Measurements from ENCODE around the gene MYNN.

MYNN gene

GRCh38 chr3:169777822-169778221, 4.6 kb downstream of the MYNN start:
- DNase-seq (ENCODE audit: low spot score), result no peak

- no peak for DNase-seq (ENCODE audit: low spot score)
Observed at GRCh38 chr3:169780742-169781141, 7.5 kb downstream of the MYNN start.

GRCh38 chr3:169781209-169781855, 8.1 kb downstream of the MYNN start:
- DNase-seq (ENCODE audit: low spot score), result no peak

GRCh38 chr3:169787120-169787519, 13.9 kb downstream of the MYNN start:
- no peak for DNase-seq (ENCODE audit: low spot score)

- no peak for DNase-seq (ENCODE audit: low spot score)
Observed at GRCh38 chr3:169787791-169788190, 14.6 kb downstream of the MYNN start.

- DNase-seq (ENCODE audit: low spot score), result no peak
Observed at GRCh38 chr3:169790219-169790618, 17.0 kb downstream of the MYNN start.

- DNase-seq (ENCODE audit: low spot score), result no peak
Observed at GRCh38 chr3:169790687-169791429, 17.7 kb downstream of the MYNN start.

GRCh38 chr3:169792359-169792758, 19.2 kb downstream of the MYNN start:
- DNase-seq (ENCODE audit: low spot score), result no peak

- no peak for DNase-seq (ENCODE audit: low spot score)
Observed at GRCh38 chr3:169804681-169805080, 31.5 kb downstream of the MYNN start.

GRCh38 chr3:169809230-169809795, 36.1 kb downstream of the MYNN start:
- DNase-seq (ENCODE audit: low spot score), result no peak

GRCh38 chr3:169811631-169812331, 38.6 kb downstream of the MYNN start:
- DNase-seq (ENCODE audit: low spot score), result no peak

GRCh38 chr3:169812332-169813235, 39.4 kb downstream of the MYNN start, which contains the start of the genes LRRC34 and LRRIQ4:
Gene LRRC34 (minus strand): TSS chr3:169812904. CDS start chr3:169812548, 356 bp downstream.
Gene LRRIQ4 (plus strand): TSS chr3:169812870. CDS start chr3:169821922, 9,052 bp downstream.
- DNase-seq (ENCODE audit: low spot score), result no peak

GRCh38 chr3:169813278-169813677, 40.1 kb downstream of the MYNN start:
- no peak for DNase-seq (ENCODE audit: low spot score)

GRCh38 chr3:169813757-169814517, 40.7 kb downstream of the MYNN start:
- DNase-seq (ENCODE audit: low spot score), result peak; percentile 17

- no peak for DNase-seq (ENCODE audit: low spot score)
Observed at GRCh38 chr3:169815590-169816150, 42.5 kb downstream of the MYNN start.

- no peak for DNase-seq (ENCODE audit: low spot score)
Observed at GRCh38 chr3:169818316-169818715, 45.1 kb downstream of the MYNN start.

- DNase-seq (ENCODE audit: low spot score), result peak; percentile 31
Observed at GRCh38 chr3:169822091-169822490, 48.9 kb downstream of the MYNN start.

GRCh38 chr3:169822540-169822939, 49.3 kb downstream of the MYNN start:
- peak; percentile 38 for DNase-seq (ENCODE audit: low spot score)

- no peak for DNase-seq (ENCODE audit: low spot score)
Observed at GRCh38 chr3:169822983-169823382, 49.8 kb downstream of the MYNN start.

- DNase-seq (ENCODE audit: low spot score), result no peak
Observed at GRCh38 chr3:169825316-169825715, 52.1 kb downstream of the MYNN start.

All from LoVo (cell line).